Kidney capillary endothelial cell (primary cell): ENCODE measurements around the gene PSMD5.
A peak's percentile ranks its signal among the peaks of the same experiment; 100 is the strongest.

ENCODE experiments used
- DNase-seq: peaks from one replicate; pipeline ENCODE4 v3.0.0-alpha.2; 2018; ENCODE audit warnings: low spot score

Gene PSMD5

GRCh38 chr9:120855827-120856670 lies 13.3 kb upstream of the PSMD5 start:
- DNase-seq = no peak

- no peak for DNase-seq
These were observed 12.0 kb upstream of the PSMD5 start for GRCh38 chr9:120854596-120855327.

GRCh38 chr9:120853198-120853597 lies 10.5 kb upstream of the PSMD5 start:
- no peak for DNase-seq

GRCh38 chr9:120852240-120853010 lies 9.7 kb upstream of the PSMD5 start:
- DNase-seq = no peak

GRCh38 chr9:120851449-120851848 lies 8.7 kb upstream of the PSMD5 start:
- no peak for DNase-seq

- DNase-seq = no peak
These were observed 7.6 kb upstream of the PSMD5 start for GRCh38 chr9:120850315-120850714.

GRCh38 chr9:120846906-120847305 lies 4.2 kb upstream of the PSMD5 start:
- no peak for DNase-seq

- DNase-seq = no peak
These were observed 3.6 kb upstream of the PSMD5 start for GRCh38 chr9:120846251-120846889.

- DNase-seq = no peak
These were observed 2.5 kb upstream of the PSMD5 start for GRCh38 chr9:120845255-120845654.

GRCh38 chr9:120841930-120842684 lies 615 bp downstream of the PSMD5 start:
- DNase-seq = peak; percentile 15

- no peak for DNase-seq
These were observed 3.6 kb downstream of the PSMD5 start for GRCh38 chr9:120839146-120839545.

- DNase-seq = no peak
These were observed 4.8 kb downstream of the PSMD5 start for GRCh38 chr9:120837921-120838320.

GRCh38 chr9:120833325-120833724 lies 9.4 kb downstream of the PSMD5 start:
- peak; percentile 14 for DNase-seq

GRCh38 chr9:120832807-120833206 lies 9.9 kb downstream of the PSMD5 start:
- DNase-seq = no peak

GRCh38 chr9:120830865-120831264 lies 11.9 kb downstream of the PSMD5 start:
- DNase-seq = no peak

GRCh38 chr9:120830151-120830550 lies 12.6 kb downstream of the PSMD5 start:
- DNase-seq = no peak

- DNase-seq = no peak
These were observed 13.1 kb downstream of the PSMD5 start for GRCh38 chr9:120829650-120830049.

GRCh38 chr9:120820095-120820494 lies 22.6 kb downstream of the PSMD5 start:
- DNase-seq = no peak

- DNase-seq = no peak
These were observed 24.1 kb downstream of the PSMD5 start for GRCh38 chr9:120818595-120818994.

GRCh38 chr9:120815075-120815474 lies 27.6 kb downstream of the PSMD5 start:
- DNase-seq = no peak

- no peak for DNase-seq
These were observed 33.8 kb downstream of the PSMD5 start for GRCh38 chr9:120808931-120809330.
